PFSK-1 (cell line): Measurements from ENCODE around the gene FBN1.

ENCODE experiments used
- FOXP2 ChIP-seq: optimal IDR thresholded peaks from 2 replicates; pipeline ENCODE3; 2011; ENCODE audit warnings: borderline replicate concordance, control low read depth, inconsistent platforms; ENCODE audit not compliant: insufficient read depth; ENCODE audit errors: extremely low read length, extremely low read depth
- POLR2AphosphoS5 ChIP-seq: IDR thresholded peaks from 2 replicates; pipeline ENCODE4 v1.6.1; 2012; ENCODE audit warnings: low read depth, mild to moderate bottlenecking, control low read depth, low read length, moderate library complexity
- SIN3A ChIP-seq: IDR thresholded peaks from 2 replicates; pipeline ENCODE4 v1.6.1; 2012; ENCODE audit warnings: mild to moderate bottlenecking, low read length, moderate library complexity, borderline replicate concordance; ENCODE audit not compliant: insufficient read depth
- TAF1 ChIP-seq: IDR thresholded peaks from 2 replicates; pipeline ENCODE4 v1.6.1; 2012; ENCODE audit warnings: low read length, control low read depth, borderline replicate concordance; ENCODE audit not compliant: insufficient read depth
- TF ChIP-seq, protein P1 (sequence below), 2 experiments: IDR thresholded peaks; 2 replicates each; pipeline versions ENCODE4 v1.6.1 to v1.8.0; 2011 to 2012; ENCODE audit warnings: low read depth in 2 of 2, low read length in 2 of 2, control low read depth in 1 of 2, inconsistent platforms in 1 of 2, mild to moderate bottlenecking in 1 of 2, moderate library complexity in 1 of 2; ENCODE audit not compliant: insufficient read depth in 1 of 2

DNA sequence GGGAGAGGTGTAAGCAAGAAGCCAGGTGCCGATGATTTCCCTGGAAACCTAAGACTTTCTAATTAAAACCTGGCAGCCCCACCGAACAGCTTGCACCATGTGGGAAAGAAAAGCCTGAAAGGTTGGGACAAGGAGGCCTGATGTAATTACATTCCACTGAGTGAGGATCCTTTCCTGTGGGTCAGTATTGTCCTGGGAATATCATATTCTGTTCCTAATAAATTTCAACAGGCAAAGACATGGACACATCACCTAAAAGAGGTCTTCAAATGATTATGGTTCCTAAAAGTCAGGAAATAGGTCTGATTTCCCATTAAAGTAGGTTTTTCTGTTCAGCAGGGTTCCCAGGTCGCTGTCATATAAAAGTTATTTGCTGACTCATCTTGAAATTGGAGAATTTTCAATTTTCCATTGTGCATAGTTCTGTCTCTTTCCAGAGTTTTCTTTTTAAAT, 255.8 kb downstream of the FBN1 start:
- TF ChIP-seq, protein P1, sequence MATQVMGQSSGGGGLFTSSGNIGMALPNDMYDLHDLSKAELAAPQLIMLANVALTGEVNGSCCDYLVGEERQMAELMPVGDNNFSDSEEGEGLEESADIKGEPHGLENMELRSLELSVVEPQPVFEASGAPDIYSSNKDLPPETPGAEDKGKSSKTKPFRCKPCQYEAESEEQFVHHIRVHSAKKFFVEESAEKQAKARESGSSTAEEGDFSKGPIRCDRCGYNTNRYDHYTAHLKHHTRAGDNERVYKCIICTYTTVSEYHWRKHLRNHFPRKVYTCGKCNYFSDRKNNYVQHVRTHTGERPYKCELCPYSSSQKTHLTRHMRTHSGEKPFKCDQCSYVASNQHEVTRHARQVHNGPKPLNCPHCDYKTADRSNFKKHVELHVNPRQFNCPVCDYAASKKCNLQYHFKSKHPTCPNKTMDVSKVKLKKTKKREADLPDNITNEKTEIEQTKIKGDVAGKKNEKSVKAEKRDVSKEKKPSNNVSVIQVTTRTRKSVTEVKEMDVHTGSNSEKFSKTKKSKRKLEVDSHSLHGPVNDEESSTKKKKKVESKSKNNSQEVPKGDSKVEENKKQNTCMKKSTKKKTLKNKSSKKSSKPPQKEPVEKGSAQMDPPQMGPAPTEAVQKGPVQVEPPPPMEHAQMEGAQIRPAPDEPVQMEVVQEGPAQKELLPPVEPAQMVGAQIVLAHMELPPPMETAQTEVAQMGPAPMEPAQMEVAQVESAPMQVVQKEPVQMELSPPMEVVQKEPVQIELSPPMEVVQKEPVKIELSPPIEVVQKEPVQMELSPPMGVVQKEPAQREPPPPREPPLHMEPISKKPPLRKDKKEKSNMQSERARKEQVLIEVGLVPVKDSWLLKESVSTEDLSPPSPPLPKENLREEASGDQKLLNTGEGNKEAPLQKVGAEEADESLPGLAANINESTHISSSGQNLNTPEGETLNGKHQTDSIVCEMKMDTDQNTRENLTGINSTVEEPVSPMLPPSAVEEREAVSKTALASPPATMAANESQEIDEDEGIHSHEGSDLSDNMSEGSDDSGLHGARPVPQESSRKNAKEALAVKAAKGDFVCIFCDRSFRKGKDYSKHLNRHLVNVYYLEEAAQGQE (IDR thresholded peaks at IDR 0.05; ENCODE audit: insufficient read depth in 1 of 2, low read depth in 2 of 2, low read length in 2 of 2), result no peak
- TF ChIP-seq TAF1, result no peak
- no peak for TF ChIP-seq POLR2AphosphoS5
- TF ChIP-seq SIN3A, result no peak
- no peak for TF ChIP-seq FOXP2
